ENCODE data around the gene ZNF536. TPM values are rescaled to one million over a fixed set of nuclear protein-coding genes. Genes with fewer than 3 reads are reported as not detected.

The ZNF536 gene
- total and polyA plus RNA-seq, 9 of the 15 experiments (the other 6 are each of a cell fraction or from before 2014, with no cell fraction given), result not detected

- no peaks in the 10 kb centered on the region for H3K9me1 ChIP-seq (ENCODE audit: control insufficient read depth, insufficient read depth, low read length)
- H4K20me1 ChIP-seq (replicated peaks; ENCODE audit: control insufficient read depth, insufficient read depth, low read length), result no peaks in the 10 kb centered on the region
- no peak overlapping the region for H3K9ac ChIP-seq (ENCODE audit: insufficient read depth in 1 of 2, low read depth in 2 of 2, low read length in 2 of 2)
- FAIRE-seq (no peak), DNase-seq (ENCODE audit: extremely low read depth in 1 of 4, low spot score in 3 of 4) (no peak), ATAC-seq (no peak)
- in situ Hi-C loops (cut with MboI) (no loop called here), intact Hi-C loops (cut with micrococcal nuclease) (no loop called here)
- no peak for TF ChIP-seq ZFX (CRISPR knock-in tag; IDR thresholded peaks at IDR 0.05)
- no peak for TF ChIP-seq GABPB1 (CRISPR knock-in tag; IDR thresholded peaks at IDR 0.05)
- no peak for TF ChIP-seq E2F1 (CRISPR knock-in tag; IDR thresholded peaks at IDR 0.05)
- no peak for TF ChIP-seq MYBL2 (IDR thresholded peaks at IDR 0.05; ENCODE audit: low read depth)
- no peak for TF ChIP-seq MYBL2 (CRISPR knock-in tag; IDR thresholded peaks at IDR 0.05; ENCODE audit: borderline replicate concordance)
- no peak for TF ChIP-seq POLR2H (tag; IDR thresholded peaks at IDR 0.05; ENCODE audit: low read depth)
- no peak for TF ChIP-seq GTF2E2 (tag; IDR thresholded peaks at IDR 0.05)
- no peak for TF ChIP-seq TARDBP (IDR thresholded peaks at IDR 0.05)
- TF ChIP-seq GATAD2B (IDR thresholded peaks at IDR 0.05; ENCODE audit: borderline replicate concordance), result no peak
- no peaks in the 10 kb centered on the region for H3K36me3 ChIP-seq (ENCODE audit: control insufficient read depth, insufficient read depth, low read length)
- H3K4me2 ChIP-seq (ENCODE audit: insufficient read depth, low read length), result no peak overlapping the region
- no peak overlapping the region for H3K4me3 ChIP-seq
- no peak overlapping the region for H3K27ac ChIP-seq (ENCODE audit: extremely low read depth, low read depth, low read length)
- no TSS peak for BruUV-seq (replicated peaks)
- H2AFZ ChIP-seq (ENCODE audit: low read depth, low read length), result no peak overlapping the region
- no peaks in the 10 kb centered on the region for H3K4me1 ChIP-seq (replicated peaks in 1 of 2; ENCODE audit: control insufficient read depth in 2 of 2, insufficient read depth in 2 of 2, low read length in 2 of 2)
- 2% methylated on average over 12 of the region's 12 CpGs for WGBS (ENCODE audit: insufficient coverage, low coverage, missing lambda C conversion rate)
- CTCF ChIA-PET (ENCODE audit: low intra/inter-chr PET ratio), result no interaction called here
- POLR2A ChIA-PET, result interaction anchor here (0.6 kb wide), 1 partner anchor 19 kb away, joined by 3 read pairs; no protein-coding TSS in a partner anchor
- no peaks in the 10 kb centered on the region for H3K79me2 ChIP-seq (ENCODE audit: control insufficient read depth, insufficient read depth, low read length)
- H3K27me3 ChIP-seq (ENCODE audit: control insufficient read depth in 2 of 2, insufficient read depth in 2 of 2, low read length in 2 of 2), result peaks cover under 1 to 22% of the 10 kb centered on the region in 2 experiments; a peak in 4 of 5 replicates
- H3K9me3 ChIP-seq (replicated peaks; ENCODE audit: control insufficient read depth, insufficient read depth, low read depth, low read length), result no peaks in the 10 kb centered on the region
Measured at GRCh38 chr19:30555075-30555790, 183.0 kb downstream of the ZNF536 start.
